HCT116 (cell line): ENCODE data around the gene STEAP1. TPM values are rescaled to one million over a fixed set of nuclear protein-coding genes. Genes with fewer than 3 reads are reported as not detected.

ENCODE experiments used
- ATAC-seq: fragments of 200-7000 bp; cut with Tn5 transposase; 2 replicates; pipeline ENCODE4 v1.9.1; 2020; ENCODE audit warnings: mild to moderate bottlenecking, moderate library complexity
- BruUV-seq: library from RNA; stranded (reverse); fragments of 400-500 nt; replicated peaks from 2 replicates; lab custom pipeline; 2021; lab: Mats Ljungman, UMichigan
- CTCF ChIA-PET: fragments of 300-600 bp; sonication (Branson Sonifier 250); formaldehyde crosslinking; loops from one replicate; lab custom pipeline; 2021; ENCODE audit warnings: antibody characterized with exemption; lab: Charles Lee
- POLR2A ChIA-PET: fragments of 300-600, 350-600 bp; sonication (Branson Sonifier 250); formaldehyde crosslinking; loops from one replicate; lab custom pipeline; 2021; ENCODE audit warnings: antibody characterized with exemption; lab: Charles Lee
- RAD21 ChIA-PET, 2 experiments: fragments of 300-600 bp; sonication (Branson Sonifier 250); formaldehyde crosslinking; loops; one replicate each; lab custom pipeline; 2023; ENCODE audit warnings: low total read pairs in 2 of 2; ENCODE audit not compliant: uncharacterized antibody in 2 of 2, unreplicated experiment in 2 of 2, low non-redundant PET in 1 of 2; lab: Charles Lee
- DNase-seq: peaks from one replicate; pipeline ENCODE4 v3.0.0-alpha.2; 2010; ENCODE audit warnings: low read depth, low spot score
- H2AFZ ChIP-seq: fragments of 200-600 bp; shearing (Covaris generic), sonication (generic); 2 replicates; pipeline ENCODE4 v1.6.1; 2017; ENCODE audit warnings: low read depth, mixed run types, mixed read lengths, antibody characterized with exemption, low read length; ENCODE audit not compliant: poor library complexity, severe bottlenecking
- H3K27ac ChIP-seq: 2 replicates; pipeline ENCODE4 v1.5.1; 2012; ENCODE audit warnings: low read depth, low read length
- H3K27me3 ChIP-seq: fragments of 200-600 bp; sonication (generic); 2 replicates; pipeline ENCODE4 v1.6.1; 2016; ENCODE audit warnings: mixed run types, low read length, mixed read lengths; ENCODE audit not compliant: insufficient read depth
- H3K36me3 ChIP-seq, 2 experiments: fragments of 200-500 bp in 1 of 2; fragments of 200-600 bp in 1 of 2; sonication (Bioruptor generic) in 1 of 2; sonication (generic) in 1 of 2; 2 replicates each; pipeline versions ENCODE4 v1.5.1 to v1.6.1; 2014 to 2016; ENCODE audit warnings: low read length in 2 of 2, inconsistent platforms in 1 of 2, mixed read lengths in 1 of 2, mixed run types in 1 of 2; ENCODE audit not compliant: insufficient read depth in 2 of 2, control insufficient read depth in 1 of 2
- H3K4me1 ChIP-seq, 2 experiments: fragments of 200-600 bp in 1 of 2; sonication (generic) in 1 of 2; 2 replicates each; pipeline versions ENCODE4 v1.5.1 to v1.6.1; 2012 to 2017; ENCODE audit warnings: low read length in 2 of 2, inconsistent platforms in 1 of 2, mild to moderate bottlenecking in 1 of 2, mixed read lengths in 1 of 2, mixed run types in 1 of 2, moderate library complexity in 1 of 2; ENCODE audit not compliant: insufficient read depth in 2 of 2, control insufficient read depth in 1 of 2
- H3K4me2 ChIP-seq: fragments of 200-600 bp; sonication (generic); 2 replicates; pipeline ENCODE4 v1.6.1; 2017; ENCODE audit warnings: mixed run types, low read length, mixed read lengths
- H3K4me3 ChIP-seq, 2 experiments: fragments of 200-600 bp in 1 of 2; sonication (generic) in 1 of 2; replicated peaks in 1 of 2; 2 replicates each; pipeline ENCODE4 v1.5.1; 2011 to 2016; ENCODE audit warnings: low read length in 2 of 2, control low read depth in 1 of 2, low read depth in 1 of 2, mild to moderate bottlenecking in 1 of 2, mixed read lengths in 1 of 2, mixed run types in 1 of 2
- H3K79me2 ChIP-seq: fragments of 200-600 bp; sonication (generic); 2 replicates; pipeline ENCODE4 v1.6.1; 2017; ENCODE audit warnings: mild to moderate bottlenecking, mixed run types, low read length, moderate library complexity, mixed read lengths; ENCODE audit not compliant: insufficient read depth
- H3K9ac ChIP-seq: fragments of 200-600 bp; sonication (generic); 2 replicates; pipeline ENCODE4 v1.6.1; 2016; ENCODE audit warnings: low read length, mixed read lengths
- H3K9me2 ChIP-seq: fragments of 200-600 bp; sonication (generic), shearing (Covaris generic); 2 replicates; pipeline ENCODE4 v1.6.1; 2017; ENCODE audit warnings: mixed run types, mild to moderate bottlenecking, moderate library complexity; ENCODE audit not compliant: insufficient read depth
- H3K9me3 ChIP-seq, 2 experiments: fragments of 200-500 bp in 1 of 2; fragments of 200-600 bp in 1 of 2; sonication (Bioruptor generic) in 1 of 2; sonication (generic) in 1 of 2; 2 replicates each; pipeline ENCODE4 v1.6.1; 2014 to 2017; ENCODE audit warnings: low read length in 2 of 2, mixed read lengths in 2 of 2, inconsistent platforms in 1 of 2, low read depth in 1 of 2, mild to moderate bottlenecking in 1 of 2, mixed run types in 1 of 2, moderate library complexity in 1 of 2; ENCODE audit not compliant: control insufficient read depth in 1 of 2, insufficient read depth in 1 of 2
- H4K20me1 ChIP-seq: fragments of 200-600 bp; sonication (generic), shearing (Covaris generic); 2 replicates; pipeline ENCODE4 v1.6.1; 2017; ENCODE audit warnings: mixed run types, mild to moderate bottlenecking, moderate library complexity; ENCODE audit not compliant: insufficient read depth
- ATF3 ChIP-seq: IDR thresholded peaks from 2 replicates; pipeline ENCODE4 v1.6.1; 2012
- CBX3 ChIP-seq: IDR thresholded peaks from 2 replicates; pipeline ENCODE4 v1.6.1; 2012; ENCODE audit warnings: low read depth
- CTCF ChIP-seq, 3 experiments: fragments of 200-600 bp in 1 of 3; sonication (generic) in 1 of 3; IDR thresholded peaks in 2 of 3; conservative IDR thresholded peaks in 1 of 3; 2 replicates each; pipeline ENCODE4 v1.5.1; 2012 to 2017; ENCODE audit warnings: low read depth in 2 of 3, low read length in 2 of 3, antibody characterized with exemption in 1 of 3, borderline replicate concordance in 1 of 3, control low read depth in 1 of 3, mild to moderate bottlenecking in 1 of 3, mixed read lengths in 1 of 3, mixed run types in 1 of 3, moderate library complexity in 1 of 3; ENCODE audit not compliant: insufficient read depth in 1 of 3
- ELF1 ChIP-seq: IDR thresholded peaks from 2 replicates; pipeline ENCODE4 v1.6.1; 2012; ENCODE audit warnings: low read depth, borderline replicate concordance
- FOSL1 ChIP-seq: IDR thresholded peaks from 2 replicates; pipeline ENCODE4 v1.6.1; 2012; ENCODE audit warnings: low read depth
- JUND ChIP-seq: IDR thresholded peaks from 2 replicates; pipeline ENCODE4 v1.6.1; 2012
- POLR2AphosphoS5 ChIP-seq: IDR thresholded peaks from 2 replicates; pipeline ENCODE4 v1.6.1; 2011; ENCODE audit warnings: mild to moderate bottlenecking, low read depth, low read length, moderate library complexity
- RAD21 ChIP-seq: IDR thresholded peaks from 2 replicates; pipeline ENCODE4 v1.6.1; 2012; ENCODE audit warnings: low read depth, mild to moderate bottlenecking
- SRF ChIP-seq: IDR thresholded peaks from 2 replicates; pipeline ENCODE4 v1.6.1; 2012; ENCODE audit warnings: low read depth
- intact Hi-C: fragments of 100-400 bp; cut with micrococcal nuclease; formaldehyde crosslinking; loops from 2 replicates; pipeline ENCODE4 v1.10.0; 2022
- total RNA-seq: library from RNA; stranded (reverse); gene quantifications from one replicate; pipeline ENCODE4 v1.2.1, GENCODE V29; 2021; ENCODE audit not compliant: unreplicated experiment

The STEAP1 gene
- total RNA-seq, 1 experiment from 2014 or later, result 18.8 TPM

- ChIA-PET RAD21 (no interaction called here), CTCF (no interaction called here), POLR2A (interaction anchor here (1.3 kb wide), 1 partner anchor 20 kb away, joined by 3 read pairs; the partner anchor contains the start of gene STEAP2)
- H3K27me3 ChIP-seq, result no peaks in the 10 kb centered on the region
- TF ChIP-seq SRF (no peak), ELF1 (no peak), POLR2AphosphoS5 (no peak), FOSL1 (no peak), JUND (no peak), RAD21 (no peak), CTCF (IDR thresholded peaks at IDR 0.05 in 2 of 3, conservative IDR thresholded peaks at IDR 0.05 in 1 of 3; ENCODE audit: borderline replicate concordance in 1 of 3, insufficient read depth in 1 of 3, low read depth in 2 of 3, low read length in 2 of 3) (no peak), CBX3 (no peak), ATF3 (no peak)
- no peak overlapping the region for H3K4me3 ChIP-seq
- H4K20me1 ChIP-seq, result no peaks in the 10 kb centered on the region
- H3K79me2 ChIP-seq, result no peaks in the 10 kb centered on the region
- ATAC-seq (no peak), DNase-seq (no peak)
- BruUV-seq, result no TSS peak
- H3K4me1 ChIP-seq, result peaks cover 0 to 6% of the 10 kb centered on the region in 2 experiments; a peak in 2 of 4 replicates
- no peak overlapping the region for H2AFZ ChIP-seq
- H3K36me3 ChIP-seq, result no peaks in the 10 kb centered on the region
- no peaks in the 10 kb centered on the region for H3K9me2 ChIP-seq
- H3K9me3 ChIP-seq, result no peaks in the 10 kb centered on the region
- no peak overlapping the region for H3K4me2 ChIP-seq
- no peak overlapping the region for H3K27ac ChIP-seq
- no peak overlapping the region for H3K9ac ChIP-seq
- intact Hi-C loops, result no loop called here
Observed at GRCh38 chr7:90191648-90192047, 37.4 kb downstream of the STEAP1 start.
